HepG2 (cell line): ENCODE measurements around the gene COL25A1. TPM values are rescaled to one million over a fixed set of nuclear protein-coding genes. Genes with fewer than 3 reads are reported as not detected.

Experiments used
- ATAC-seq: fragments of 200-7000 bp; cut with Tn5 transposase; 3 replicates; pipeline ENCODE4 v1.9.1; 2020; ENCODE audit warnings: mild to moderate bottlenecking, moderate library complexity
- BruUV-seq: library from RNA; stranded (reverse); fragments of 400-500 nt; replicated peaks from 2 replicates; lab custom pipeline; 2021; lab: Mats Ljungman, UMichigan
- CTCF ChIA-PET: fragments of 300-600 bp; formaldehyde crosslinking; extraction: SDS; loops from one replicate; lab custom pipeline; 2021; ENCODE audit warnings: low total read pairs, inconsistent platforms, low intra/inter-chr PET ratio; lab: Yijun Ruan, JAX
- POLR2A ChIA-PET: fragments of 350-600 bp; sonication (Branson Sonifier 250); formaldehyde crosslinking; loops from one replicate; lab custom pipeline; 2020; ENCODE audit warnings: antibody characterized with exemption, inconsistent platforms; lab: Yijun Ruan, JAX
- DNase-seq: peaks from one replicate; pipeline ENCODE4 v3.0.0-alpha.2; 2015; ENCODE audit warnings: low spot score
- FAIRE-seq: peaks from 3 replicates; lab custom pipeline; 2011; peaks lifted over from hg19 to GRCh38; lab: Jason Lieb, UNC
- H2AFZ ChIP-seq: one replicate; pipeline ENCODE4 v1.6.1; 2011; ENCODE audit warnings: low read length, inconsistent platforms
- H3K27ac ChIP-seq: fragments of 300-600 bp; 3 replicates; pipeline ENCODE4 v1.8.0; 2011; ENCODE audit warnings: mixed run types, mild to moderate bottlenecking, mixed read lengths, low read length, inconsistent platforms; ENCODE audit not compliant: insufficient read depth; ENCODE audit errors: extremely low read length
- H3K27me3 ChIP-seq, 2 experiments: fragments of 200-600 bp in 1 of 2; 2 replicates in 1 of 2; 3 replicates in 1 of 2; pipeline versions ENCODE4 v1.6.0 to v1.8.0; 2011; ENCODE audit warnings: low read length in 2 of 2, mild to moderate bottlenecking in 2 of 2, moderate library complexity in 2 of 2, inconsistent platforms in 1 of 2; ENCODE audit not compliant: insufficient read depth in 2 of 2, control insufficient read depth in 1 of 2
- H3K36me3 ChIP-seq, 2 experiments: fragments of 200-600 bp in 1 of 2; replicated peaks in 1 of 2; 2 replicates in 1 of 2; 3 replicates in 1 of 2; pipeline versions ENCODE4 v1.5.1 to v1.8.0; 2011; ENCODE audit warnings: low read length in 2 of 2, inconsistent platforms in 1 of 2; ENCODE audit not compliant: insufficient read depth in 2 of 2, control insufficient read depth in 1 of 2
- H3K4me1 ChIP-seq: 2 replicates; pipeline ENCODE4 v1.5.1; 2012; ENCODE audit warnings: low read length, inconsistent platforms; ENCODE audit not compliant: insufficient read depth
- H3K4me2 ChIP-seq: 2 replicates; pipeline ENCODE4 v1.6.0; 2011; ENCODE audit warnings: low read depth, low read length, inconsistent platforms
- H3K4me3 ChIP-seq, 3 experiments: fragments of 200-600 bp in 1 of 3; sonication (generic), shearing (Covaris generic) in 1 of 3; replicated peaks in 1 of 3; 2 replicates each; pipeline ENCODE4 v1.5.1; 2011 to 2016; ENCODE audit warnings: low read length in 3 of 3, inconsistent platforms in 2 of 3, low read depth in 2 of 3, mild to moderate bottlenecking in 2 of 3, control low read depth in 1 of 3, mixed read lengths in 1 of 3; ENCODE audit not compliant: insufficient read depth in 1 of 3
- H3K79me2 ChIP-seq: one replicate; pipeline ENCODE4 v1.6.1; 2011; ENCODE audit warnings: low read length, inconsistent platforms; ENCODE audit not compliant: insufficient read depth
- H3K9ac ChIP-seq: 2 replicates; pipeline ENCODE4 v1.6.0; 2011; ENCODE audit warnings: mild to moderate bottlenecking, low read depth, low read length, inconsistent platforms; ENCODE audit not compliant: insufficient read depth
- H3K9me3 ChIP-seq: 2 replicates; pipeline ENCODE4 v1.5.1; 2012; ENCODE audit warnings: mild to moderate bottlenecking, low read length
- H4K20me1 ChIP-seq: 2 replicates; pipeline ENCODE4 v1.6.0; 2011; ENCODE audit warnings: inconsistent platforms, mild to moderate bottlenecking, low read length, moderate library complexity; ENCODE audit not compliant: insufficient read depth
- MAFF ChIP-seq: IDR thresholded peaks from 2 replicates; pipeline ENCODE4 v1.6.1; 2011; ENCODE audit warnings: low read depth, low read length, improper control_type of control experiment
- MEF2D ChIP-seq: sonication (generic); formaldehyde crosslinking; IDR thresholded peaks from 2 replicates; pipeline ENCODE4 v1.5.1; 2020; ENCODE audit warnings: mild to moderate bottlenecking, missing genetic modification reagents
- MIER2 ChIP-seq: IDR thresholded peaks from 2 replicates; pipeline ENCODE4 v1.6.1; 2016; ENCODE audit warnings: missing biosample characterization, missing genetic modification reagents
- RARA ChIP-seq: IDR thresholded peaks from 2 replicates; pipeline ENCODE4 v1.6.1; 2016; ENCODE audit warnings: missing genetic modification reagents, missing compliant biosample characterization
- REST ChIP-seq, 2 experiments: IDR thresholded peaks; 2 replicates each; pipeline ENCODE4 v1.6.1; 2011 to 2012; ENCODE audit warnings: low read length in 2 of 2, borderline replicate concordance in 1 of 2, low read depth in 1 of 2, mild to moderate bottlenecking in 1 of 2, moderate library complexity in 1 of 2
- TFE3 ChIP-seq: IDR thresholded peaks from 2 replicates; pipeline ENCODE4 v1.6.1; 2016
- ZBTB1 ChIP-seq: sonication (generic); formaldehyde crosslinking; IDR thresholded peaks from 2 replicates; pipeline ENCODE4 v1.4.0; 2020; ENCODE audit warnings: missing genetic modification reagents, borderline replicate concordance
- ZNF282 ChIP-seq: fragments of 450-650 bp; IDR thresholded peaks from 2 replicates; pipeline ENCODE4 v1.6.1; 2018; ENCODE audit not compliant: partially characterized antibody
- ZNF354B ChIP-seq: sonication (generic); formaldehyde crosslinking; IDR thresholded peaks from 2 replicates; pipeline ENCODE4 v1.8.0; 2022; ENCODE audit warnings: mild to moderate bottlenecking, missing genetic modification reagents
- ZNF563 ChIP-seq: sonication (generic); formaldehyde crosslinking; IDR thresholded peaks from 2 replicates; pipeline ENCODE4 v1.8.0; 2022; ENCODE audit warnings: mild to moderate bottlenecking, moderate library complexity, missing genetic modification reagents
- WGBS: methylation state at CpG from one replicate; pipeline ENCODE4 v1.1.6; 2017; ENCODE audit warnings: low lambda C conversion rate; 5-methylcytosine and 5-hydroxymethylcytosine counted together
- in situ Hi-C: cut with HindIII; loops from 2 replicates; pipeline ENCODE4 v1.10.0; 2017; ENCODE audit warnings: low pct_unique_long_range_greater_than_20kb; ENCODE audit not compliant: extremely low pct_ligation_motif_present
- intact Hi-C: fragments of 100-400 bp; cut with micrococcal nuclease; formaldehyde crosslinking; loops from one replicate; pipeline ENCODE4 v1.10.0; 2022; ENCODE audit not compliant: unreplicated experiment
- polyA plus RNA-seq, 8 experiments: library from polyadenylated mRNA; depleted of rRNA in 3 of 8; stranded (reverse) in 7 of 8; unstranded in 1 of 8; fragments of >200 nt; fragmentation: Illumina TruSeq in 4 of 8; extraction: Trizol in 4 of 8; gene quantifications; 2 replicates each; pipeline versions ENCODE4 v1.2.1 to v1.2.3, GENCODE V29; 2011 to 2016; ENCODE audit warnings: low read depth in 4 of 8, missing spikeins in 1 of 8, mixed read lengths in 1 of 8; ENCODE audit not compliant: insufficient read depth in 1 of 8
- total RNA-seq, 5 experiments: library from RNA; depleted of rRNA; stranded (reverse); fragments of >200 nt; fragmentation: Illumina TruSeq; extraction: Trizol; gene quantifications; 2 replicates each; pipeline ENCODE4 v1.2.3, GENCODE V29; 2016; ENCODE audit warnings: low read depth in 1 of 5

COL25A1 gene
- total and polyA plus RNA-seq, 2 of the 13 experiments (the other 11 are each of a cell fraction or from before 2014, with no cell fraction given), result not detected

GRCh38 chr4:108867476-108867875 is 435.0 kb downstream of the COL25A1 start:
- POLR2A ChIA-PET, result no interaction called here
- Histone ChIP-seq H3K79me2 (no peaks in the 10 kb centered on the region), H3K27me3 (no peaks in the 10 kb centered on the region), H3K27ac (no peak overlapping the region), H4K20me1 (no peaks in the 10 kb centered on the region), H3K9ac (no peak overlapping the region), H3K9me3 (no peaks in the 10 kb centered on the region), H3K4me3 (no peak overlapping the region), H3K4me1 (no peaks in the 10 kb centered on the region), H3K4me2 (no peak overlapping the region), H3K36me3 (no peaks in the 10 kb centered on the region), H2AFZ (no peak overlapping the region)
- BruUV-seq, result no TSS peak
- TF ChIP-seq MIER2 (CRISPR knock-in tag), result no peak
- TF ChIP-seq ZNF282, result no peak
- in situ Hi-C loops (no loop called here), intact Hi-C loops (no loop called here)
- no peak for FAIRE-seq
- no peak for ATAC-seq
- CTCF ChIA-PET, result no interaction called here
- DNase-seq, result no peak

GRCh38 chr4:108861334-108861733 is 441.1 kb downstream of the COL25A1 start:
- no peak overlapping the region for H3K9ac ChIP-seq
- no peak overlapping the region for H3K4me3 ChIP-seq
- intact Hi-C loops, result no loop called here
- H4K20me1 ChIP-seq, result no peaks in the 10 kb centered on the region
- H3K27ac ChIP-seq, result no peak overlapping the region
- no peak for DNase-seq
- no peak for FAIRE-seq
- H3K36me3 ChIP-seq, result no peaks in the 10 kb centered on the region
- in situ Hi-C loops, result no loop called here
- POLR2A ChIA-PET, result no interaction called here
- no peak for TF ChIP-seq ZNF563
- peak; percentile 53 to 93 for TF ChIP-seq REST (IDR thresholded peaks at IDR 0.05; ENCODE audit: borderline replicate concordance in 1 of 2, low read depth in 1 of 2, low read length in 2 of 2)
- peak; percentile 92 for TF ChIP-seq MIER2 (CRISPR knock-in tag)
- TF ChIP-seq MEF2D (CRISPR knock-in tag), result no peak
- no peak for TF ChIP-seq ZNF354B (CRISPR knock-in tag)
- no peak for TF ChIP-seq MAFF
- no peak for TF ChIP-seq TFE3 (CRISPR knock-in tag)
- no peak for TF ChIP-seq ZBTB1
- TF ChIP-seq RARA (CRISPR knock-in tag), result 0 out of 2 replicates have a peak, but pooled peaks have one; percentile 12
- no peaks in the 10 kb centered on the region for H3K27me3 ChIP-seq
- no peaks in the 10 kb centered on the region for H3K79me2 ChIP-seq
- 0% methylated on average over 2 of the region's 2 CpGs for WGBS
- H2AFZ ChIP-seq, result no peak overlapping the region
- H3K9me3 ChIP-seq, result no peaks in the 10 kb centered on the region
- H3K4me2 ChIP-seq, result no peak overlapping the region
- ATAC-seq, result no peak
- CTCF ChIA-PET, result no interaction called here
- no TSS peak for BruUV-seq
- no peaks in the 10 kb centered on the region for H3K4me1 ChIP-seq
